NOMO-1 treated with dmso at 0.1 percent for 144 hours (cell line): ENCODE measurements around the gene NKX6-2.
"Not testable (repeated sequence)": the region's sequence is repeated elsewhere in the genome, so short reads cannot be mapped to it uniquely, and the experiment has no call there.

Source experiments
- DNase-seq: peaks from one replicate; lab custom pipeline; 2025; ENCODE audit not compliant: unreplicated experiment; lab: John Stamatoyannopoulos, UW

Gene NKX6-2

GRCh38 chr10:132799865-132800264 lies 13.9 kb upstream of the NKX6-2 start:
- DNase-seq: no peak

- DNase-seq: no peak
These were observed 12.9 kb upstream of the NKX6-2 start for GRCh38 chr10:132798876-132799275.

GRCh38 chr10:132798403-132798802 lies 12.5 kb upstream of the NKX6-2 start:
- no peak for DNase-seq

- DNase-seq: not testable (repeated sequence)
These were observed 12.0 kb upstream of the NKX6-2 start for GRCh38 chr10:132797986-132798385.

GRCh38 chr10:132796846-132797245 lies 10.9 kb upstream of the NKX6-2 start:
- DNase-seq: no peak

- DNase-seq: no peak
These were observed 8.2 kb upstream of the NKX6-2 start for GRCh38 chr10:132793871-132794849.

GRCh38 chr10:132793213-132793612 lies 7.3 kb upstream of the NKX6-2 start:
- DNase-seq: no peak

- DNase-seq: no peak
These were observed 6.8 kb upstream of the NKX6-2 start for GRCh38 chr10:132792796-132793195.

- DNase-seq: not testable (repeated sequence)
These were observed 6.2 kb upstream of the NKX6-2 start for GRCh38 chr10:132792099-132792498.

GRCh38 chr10:132790934-132791829 lies 5.2 kb upstream of the NKX6-2 start:
- no peak for DNase-seq

- DNase-seq: no peak
These were observed 4.5 kb upstream of the NKX6-2 start for GRCh38 chr10:132790470-132790869.

- DNase-seq: no peak
These were observed 3.8 kb upstream of the NKX6-2 start for GRCh38 chr10:132789659-132790148.

GRCh38 chr10:132788831-132789219 lies 2.9 kb upstream of the NKX6-2 start:
- DNase-seq: no peak

- DNase-seq: no peak
These were observed 2.4 kb upstream of the NKX6-2 start for GRCh38 chr10:132788180-132788830.

GRCh38 chr10:132787495-132788179 lies 1.7 kb upstream of the NKX6-2 start:
- DNase-seq: no peak

GRCh38 chr10:132786884-132787494 lies 1.0 kb upstream of the NKX6-2 start:
- DNase-seq: no peak

GRCh38 chr10:132786476-132786883 lies 533 bp upstream of the NKX6-2 start:
- no peak for DNase-seq

- DNase-seq: no peak
These were observed 853 bp downstream of the NKX6-2 start for GRCh38 chr10:132784866-132785722.
